Upper lobe of right lung (tissue), 1 donor: ENCODE results near the gene FAM114A2. TPM values are rescaled to one million over a fixed set of nuclear protein-coding genes. Genes with fewer than 3 reads are reported as not detected.

Experiments
- ATAC-seq: fragments of 200-7000 bp; cut with Tn5 transposase; one replicate; pipeline ENCODE4 v1.9.1; 2020; ENCODE audit warnings: mild to moderate bottlenecking, moderate library complexity
- DNase-seq: peaks from one replicate; pipeline ENCODE4 v3.0.0-alpha.2; 2020
- H3K27ac ChIP-seq: fragments of 200-600 bp; one replicate; pipeline ENCODE4 v1.8.0; 2022
- H3K27me3 ChIP-seq: fragments of 200-600 bp; one replicate; pipeline ENCODE4 v1.8.0; 2022; ENCODE audit warnings: mild to moderate bottlenecking
- H3K36me3 ChIP-seq: fragments of 200-600 bp; one replicate; pipeline ENCODE4 v1.8.0; 2022
- H3K4me1 ChIP-seq: fragments of 200-600 bp; one replicate; pipeline ENCODE4 v1.8.0; 2022
- H3K4me3 ChIP-seq: fragments of 200-600 bp; one replicate; pipeline ENCODE4 v1.8.0; 2022; ENCODE audit warnings: mild to moderate bottlenecking
- H3K9me3 ChIP-seq: fragments of 200-600 bp; one replicate; pipeline ENCODE4 v1.8.0; 2022
- CTCF ChIP-seq: fragments of 200-600 bp; IDR thresholded peaks from one replicate; pipeline ENCODE4 v1.8.0; 2022; ENCODE audit warnings: antibody characterized with exemption
- intact Hi-C: fragments of 100-400 bp; cut with DNase I; formaldehyde crosslinking; loops from one replicate; pipeline ENCODE4 v1.11.0; 2022
- total RNA-seq: library from RNA; stranded (reverse); fragmentation: NEBNext Ultra II Directional; extraction: Animal tissue kit (Norgen Biotek cat#: 25700); gene quantifications from one replicate; pipeline ENCODE4 v1.2.1, GENCODE V29; 2021
- donor health status: DM: no; HTN: yes; CAD: no; lungs with severe emphysema.

Gene FAM114A2
- total RNA-seq, 1 donor from 2014 or later = 37.4 TPM

DNA sequence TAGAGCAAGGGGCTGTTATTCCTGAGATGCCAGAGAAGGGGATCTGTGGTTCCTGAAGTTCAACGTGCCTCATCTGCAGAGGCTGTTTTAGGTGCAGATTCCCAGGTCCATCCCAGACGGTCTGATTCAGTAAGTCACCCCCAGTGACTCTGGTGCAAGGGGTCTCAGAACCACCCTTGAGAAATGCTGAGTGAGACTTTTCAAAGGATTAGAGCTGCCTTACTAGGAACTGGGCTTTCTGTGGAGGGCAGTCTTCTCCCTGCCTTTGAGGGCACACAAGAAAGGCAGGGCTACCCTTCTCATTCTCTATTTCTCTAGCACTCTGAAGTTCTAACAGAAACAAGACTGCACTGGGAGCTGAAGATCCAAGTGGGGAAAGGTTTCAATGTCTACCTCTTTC, 66.5 kb downstream of the FAM114A2 start:
- Histone ChIP-seq H3K27me3 (no peaks in the 10 kb centered on the region), H3K27ac (no peak overlapping the region), H3K36me3 (no peaks in the 10 kb centered on the region), H3K9me3 (no peaks in the 10 kb centered on the region), H3K4me3 (no peak overlapping the region), H3K4me1 (no peaks in the 10 kb centered on the region)
- DNase-seq = no peak
- TF ChIP-seq CTCF = no peak
- intact Hi-C loops = no loop called here
- ATAC-seq = no peak

- Histone ChIP-seq H3K27me3 (no peaks in the 10 kb centered on the region), H3K27ac (no peak overlapping the region), H3K9me3 (no peaks in the 10 kb centered on the region), H3K36me3 (no peaks in the 10 kb centered on the region), H3K4me3 (no peak overlapping the region), H3K4me1 (no peaks in the 10 kb centered on the region)
- ATAC-seq = no peak
- no peak for TF ChIP-seq CTCF
- no peak for DNase-seq
- intact Hi-C loops = no loop called here
Observed at GRCh38 chr5:153970496-153970895, 68.2 kb downstream of the FAM114A2 start.

- Histone ChIP-seq H3K27ac (no peak overlapping the region), H3K27me3 (no peaks in the 10 kb centered on the region), H3K4me3 (no peak overlapping the region), H3K36me3 (no peaks in the 10 kb centered on the region), H3K4me1 (no peaks in the 10 kb centered on the region), H3K9me3 (no peaks in the 10 kb centered on the region)
- no peak for DNase-seq
- TF ChIP-seq CTCF = no peak
- intact Hi-C loops = no loop called here
- no peak for ATAC-seq
Observed at GRCh38 chr5:153969563-153969895, 69.2 kb downstream of the FAM114A2 start.

DNA sequence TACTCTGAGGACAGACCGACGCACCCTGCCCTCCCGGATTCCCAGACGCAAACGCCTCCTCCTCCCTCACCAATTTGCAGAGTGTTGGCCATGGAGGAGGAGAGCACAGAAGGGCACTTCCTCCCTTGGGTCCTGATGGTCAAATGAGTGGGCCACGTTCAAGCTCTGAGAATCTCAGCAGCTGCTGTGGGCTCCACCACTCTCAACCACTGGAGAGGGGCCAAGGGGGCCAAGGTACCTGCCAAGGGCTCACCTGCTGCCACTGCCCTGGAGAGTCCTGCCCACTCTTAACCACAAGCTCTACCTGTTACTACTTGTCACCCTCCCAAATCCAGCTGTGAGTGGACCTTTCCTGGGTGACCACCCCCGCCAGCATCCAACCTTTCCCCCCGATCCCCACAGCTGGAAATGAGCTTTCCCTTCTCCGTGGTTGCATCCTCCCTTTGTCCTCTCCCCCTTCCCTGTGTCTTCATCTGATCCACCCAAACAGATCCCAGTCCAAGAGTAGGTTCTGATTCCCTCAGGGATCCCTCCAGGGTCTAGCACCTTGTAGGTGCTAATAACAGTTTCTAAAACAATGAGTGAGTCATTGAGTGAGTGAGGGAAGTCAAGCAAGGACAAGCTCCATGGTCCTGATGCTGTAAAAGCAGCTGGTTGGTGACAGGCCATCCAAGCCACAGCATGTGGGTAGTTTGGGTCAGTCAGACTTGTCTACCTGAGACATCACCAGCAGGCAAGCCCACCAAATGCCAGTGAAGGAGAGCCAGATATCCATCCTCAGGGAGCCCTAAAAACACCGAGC, 69.7 kb downstream of the FAM114A2 start:
- Histone ChIP-seq H3K27me3 (no peaks in the 10 kb centered on the region), H3K9me3 (no peaks in the 10 kb centered on the region), H3K4me3 (no peak overlapping the region), H3K36me3 (no peaks in the 10 kb centered on the region), H3K4me1 (no peaks in the 10 kb centered on the region), H3K27ac (no peak overlapping the region)
- no peak for TF ChIP-seq CTCF
- no peak for ATAC-seq
- intact Hi-C loops = no loop called here
- no peak for DNase-seq

DNA sequence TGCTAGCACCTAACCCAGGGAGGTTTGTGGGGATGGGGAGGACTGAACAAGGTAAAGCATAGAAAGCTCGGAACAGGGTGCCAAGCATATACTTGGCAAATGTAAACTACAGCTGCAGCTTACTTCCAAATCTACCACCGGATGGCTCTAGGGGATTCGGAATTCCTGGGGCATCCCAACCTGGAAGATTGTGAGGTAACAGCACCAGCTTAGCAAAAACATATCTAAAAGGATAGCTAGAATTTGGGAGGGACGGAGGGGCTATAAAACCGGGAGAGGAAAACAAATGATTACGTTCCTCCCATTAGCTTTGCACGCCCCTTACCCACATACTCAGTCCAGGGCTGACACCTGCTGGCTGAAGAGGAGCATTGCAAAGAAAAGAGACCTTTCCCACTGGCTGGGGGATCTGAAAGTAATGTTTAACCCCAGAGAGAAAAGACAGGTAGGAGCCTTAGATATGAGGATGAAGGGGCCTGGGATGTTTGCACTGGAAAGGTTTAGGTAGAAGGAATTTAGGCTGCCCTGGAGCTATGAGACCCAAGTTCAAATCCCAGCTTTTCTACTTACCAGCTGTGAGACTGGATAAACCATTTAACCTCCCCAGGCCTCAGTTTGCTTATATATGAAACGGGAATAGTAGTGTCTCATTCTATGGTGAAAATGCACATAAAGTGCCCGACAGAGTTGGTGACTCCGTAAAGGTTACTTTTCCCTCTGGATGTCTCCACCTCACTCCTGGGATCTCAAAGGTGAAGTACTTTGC, 73.6 kb downstream of the FAM114A2 start:
- ATAC-seq (peak; percentile 84), DNase-seq (no peak)
- H3K9me3 ChIP-seq = no peaks in the 10 kb centered on the region
- TF ChIP-seq CTCF = peak; percentile 83
- H3K4me3 ChIP-seq = no peak overlapping the region
- intact Hi-C loops = no loop called here
- peaks cover 2% of the 10 kb centered on the region for H3K4me1 ChIP-seq
- no peak overlapping the region for H3K27ac ChIP-seq
- no peaks in the 10 kb centered on the region for H3K36me3 ChIP-seq
- no peaks in the 10 kb centered on the region for H3K27me3 ChIP-seq
